Stimulated activated CD8-positive, alpha-beta memory T cell treated with anti-CD3 and anti-CD28 coated beads, Interleukin-15, amount 100 ng/mL, for 48 hours (primary cell): ENCODE data around the gene LSP1.

Source experiments
- DNase-seq, 2 donors: peaks; one replicate each; pipeline ENCODE4 v3.0.0-alpha.2; 2020; ENCODE audit warnings: low read depth in 2 of 2

LSP1 gene

DNA sequence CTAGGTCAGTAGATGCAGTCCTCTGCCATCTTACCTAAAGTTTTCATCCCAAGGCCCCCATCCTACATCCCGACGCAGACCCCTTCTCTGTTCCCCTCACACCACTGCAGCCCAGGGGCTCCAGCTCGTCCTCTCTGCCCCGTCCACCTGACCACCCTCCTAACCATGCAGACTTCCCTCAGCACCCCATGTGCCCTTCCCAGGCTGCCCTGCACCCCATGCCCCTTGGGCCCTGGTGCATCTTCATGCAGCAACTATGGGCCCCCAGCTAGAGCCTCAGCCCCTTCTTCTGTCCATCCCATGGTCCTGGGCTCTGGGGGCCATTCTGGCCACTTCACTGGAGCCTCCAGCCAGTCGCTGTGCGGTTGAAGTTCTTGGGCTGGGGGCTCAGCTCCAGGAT is 35.9 kb downstream of the LSP1 start:
- DNase-seq = no peak

DNA sequence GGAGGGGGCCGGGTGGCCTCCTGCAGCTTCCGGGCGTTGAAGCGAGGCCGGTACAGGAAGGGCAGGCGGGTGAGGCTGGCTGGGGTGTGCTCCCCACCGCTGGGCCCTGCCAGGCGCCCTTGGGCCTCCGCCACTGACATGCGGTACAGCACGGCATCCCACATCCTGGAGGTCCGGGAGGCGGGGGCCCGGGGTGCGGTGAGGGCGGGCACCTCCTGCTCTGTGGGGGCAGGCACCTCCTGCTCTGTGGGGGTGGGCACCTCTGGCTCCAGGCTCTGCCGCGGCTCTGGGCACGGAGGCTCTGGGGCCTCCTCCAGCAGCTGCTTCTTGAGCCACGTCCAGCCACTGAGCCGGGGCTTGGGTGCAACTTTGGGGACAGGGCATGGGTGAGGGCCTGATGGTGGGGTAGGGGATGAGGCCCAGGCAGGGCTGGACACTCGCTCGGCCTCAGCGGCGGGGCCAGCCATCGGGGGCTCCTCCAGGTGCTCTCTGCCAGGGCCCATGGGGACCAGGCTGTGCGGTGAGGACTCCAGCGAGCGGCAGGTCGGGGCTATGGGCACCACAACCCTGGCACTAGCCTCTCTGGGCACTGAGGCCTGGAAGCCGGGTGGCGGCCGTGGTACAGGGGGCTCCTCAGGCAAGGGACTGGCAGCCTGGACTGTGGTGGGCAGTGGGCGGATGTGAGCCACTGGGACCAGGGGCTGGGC is 36.5 kb downstream of the LSP1 start:
- peak; percentile 62 to 73 for DNase-seq

DNA sequence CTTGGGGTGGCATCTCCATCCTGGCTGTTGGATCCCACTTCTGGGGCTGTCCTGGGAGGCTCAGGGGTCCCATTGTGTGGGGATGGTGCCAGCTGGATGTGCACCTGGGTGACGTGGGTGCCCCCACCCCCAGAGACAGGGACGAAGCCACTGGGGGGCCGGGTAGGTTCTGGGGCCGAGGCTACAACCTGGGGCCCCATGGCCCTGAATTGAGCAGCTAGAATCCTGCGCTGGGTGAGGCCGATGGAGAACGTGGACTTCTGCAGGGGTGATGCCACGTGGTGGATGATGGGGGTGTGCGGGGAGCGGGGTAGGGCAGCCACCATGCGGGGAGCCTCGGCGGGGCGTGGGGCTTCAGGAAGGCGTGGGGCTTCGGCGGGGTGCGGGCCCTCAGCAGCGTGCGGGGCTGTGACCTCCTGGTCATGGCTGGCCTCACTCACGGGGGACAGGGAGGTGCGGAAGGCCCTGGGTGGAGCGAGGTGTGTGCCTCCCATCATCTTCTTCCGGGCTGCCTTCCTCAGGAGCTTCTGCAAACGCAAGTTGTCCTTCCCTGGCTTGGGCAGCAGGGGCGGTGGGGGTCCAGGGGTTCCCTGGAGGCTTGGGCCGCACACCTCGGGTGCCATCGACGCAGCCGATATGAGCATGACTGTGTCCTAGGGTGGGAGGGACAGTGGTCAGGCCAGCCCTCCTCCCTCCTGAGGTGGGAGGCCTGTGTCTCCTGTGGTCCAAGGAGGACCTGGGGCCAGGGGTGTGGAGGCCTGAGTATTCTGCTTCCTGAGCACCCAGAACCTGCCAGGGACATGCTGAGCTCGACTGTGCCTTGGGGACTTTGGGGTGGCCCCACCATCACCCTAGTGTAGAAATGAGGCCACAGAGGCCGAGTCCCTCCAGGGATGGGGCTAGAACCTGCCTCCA is 37.3 kb downstream of the LSP1 start:
- DNase-seq = no peak

DNA sequence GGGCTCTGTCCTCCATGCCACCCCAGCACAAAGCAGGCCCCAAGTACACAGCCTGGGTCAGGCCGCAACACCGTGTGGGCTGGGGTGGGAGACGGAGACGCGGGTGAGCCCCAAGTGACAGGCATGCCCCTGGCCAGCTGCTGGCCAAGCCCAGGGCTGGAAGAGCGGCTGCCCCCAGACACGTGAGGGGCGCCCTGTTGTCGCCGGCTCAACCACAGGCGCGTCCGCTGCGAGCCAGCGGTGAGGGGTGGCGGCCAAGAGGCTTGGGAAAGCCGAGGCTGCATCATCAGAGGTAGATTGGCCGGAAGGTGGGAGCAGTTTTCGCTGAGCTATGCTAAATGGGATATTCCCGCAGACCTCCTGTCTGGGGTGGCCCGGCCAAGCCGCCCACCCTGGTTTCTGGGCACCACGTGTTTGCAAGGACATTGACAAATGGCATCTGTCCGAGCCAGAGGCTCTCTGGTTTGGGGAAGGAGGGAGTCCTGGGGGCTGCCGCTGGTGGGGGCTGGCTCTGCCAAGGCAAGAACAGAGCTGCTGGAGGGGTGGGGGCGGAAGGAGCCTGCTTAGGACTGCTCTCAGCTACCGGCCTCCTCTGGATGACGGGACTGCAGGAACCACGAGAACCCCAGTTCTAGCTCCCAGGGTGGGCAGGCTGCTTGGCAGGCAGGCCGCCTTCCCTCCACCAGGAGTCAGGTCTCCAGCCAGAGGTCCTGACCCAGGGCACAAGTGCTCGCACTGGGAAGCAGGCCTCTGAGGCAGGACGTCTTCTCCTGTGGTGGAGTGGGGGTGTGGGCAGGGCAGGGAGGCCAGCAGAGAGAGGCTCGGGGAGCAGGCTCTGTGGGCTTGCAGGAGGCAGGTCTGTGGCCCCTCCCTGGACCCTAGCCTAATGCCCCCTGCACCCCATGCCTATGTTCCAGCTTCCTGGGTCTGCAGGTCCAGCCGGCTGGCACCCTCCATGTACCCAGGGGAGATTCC is 38.3 kb downstream of the LSP1 start:
- no peak for DNase-seq

DNA sequence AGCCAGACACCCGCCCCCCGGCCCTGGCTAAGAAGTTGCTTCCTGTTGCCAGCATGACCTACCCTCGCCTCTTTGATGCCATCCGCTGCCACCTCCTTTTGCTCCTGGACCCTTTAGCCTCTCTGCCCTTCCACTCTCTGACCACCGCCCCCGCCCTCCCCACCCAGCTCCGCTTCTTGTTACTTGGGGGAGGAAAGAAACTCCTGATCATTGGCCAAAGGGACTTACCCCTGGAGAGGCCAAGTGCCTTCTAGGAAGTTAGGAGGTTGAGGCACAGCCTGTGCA is 38.9 kb downstream of the LSP1 start, which contains the start of gene PRR33:
TSS of gene PRR33 (minus strand) at position 65 of the 285 bp plus-strand sequence. CDS start 1,311 bp downstream, outside the sequence.
- no peak for DNase-seq

DNA sequence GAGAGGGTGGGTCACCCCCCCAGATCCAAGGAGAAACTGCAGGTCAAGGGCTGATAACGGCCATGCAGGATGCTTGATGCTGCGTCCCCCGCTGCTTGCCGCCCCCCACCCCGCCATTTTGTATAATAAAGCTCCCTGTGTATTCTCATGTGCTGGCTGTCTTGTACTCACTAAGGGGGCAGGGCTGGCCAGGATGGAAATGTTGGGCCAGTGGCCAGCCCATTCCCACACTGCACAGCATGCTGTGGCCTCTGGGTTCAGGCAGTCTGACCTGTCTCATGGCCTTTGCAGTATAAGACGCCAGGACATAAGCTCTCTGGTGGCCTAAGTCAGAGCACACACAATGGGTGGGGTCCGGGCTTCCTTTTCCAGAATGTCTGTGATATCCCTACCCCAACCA is 39.2 kb downstream of the LSP1 start:
- no peak for DNase-seq

DNA sequence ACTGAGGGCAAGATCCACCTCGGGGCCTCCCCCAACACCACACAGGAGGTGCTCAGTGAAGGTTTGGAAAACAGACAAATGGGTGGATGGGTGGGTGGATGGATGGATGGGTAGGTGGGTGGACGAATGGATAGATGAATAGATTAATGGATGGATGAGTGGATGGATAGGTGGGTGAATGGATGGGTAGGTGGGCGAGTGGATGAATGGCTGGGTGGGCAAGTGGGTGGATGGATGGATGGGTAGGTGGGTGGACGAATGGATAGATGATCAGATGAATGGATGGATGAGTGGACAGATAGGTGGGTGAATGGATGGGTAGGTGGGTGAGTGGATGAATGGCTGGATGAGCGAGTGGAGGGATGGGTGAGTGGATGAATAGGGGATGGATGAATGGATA is 39.7 kb downstream of the LSP1 start:
- DNase-seq = no peak

DNA sequence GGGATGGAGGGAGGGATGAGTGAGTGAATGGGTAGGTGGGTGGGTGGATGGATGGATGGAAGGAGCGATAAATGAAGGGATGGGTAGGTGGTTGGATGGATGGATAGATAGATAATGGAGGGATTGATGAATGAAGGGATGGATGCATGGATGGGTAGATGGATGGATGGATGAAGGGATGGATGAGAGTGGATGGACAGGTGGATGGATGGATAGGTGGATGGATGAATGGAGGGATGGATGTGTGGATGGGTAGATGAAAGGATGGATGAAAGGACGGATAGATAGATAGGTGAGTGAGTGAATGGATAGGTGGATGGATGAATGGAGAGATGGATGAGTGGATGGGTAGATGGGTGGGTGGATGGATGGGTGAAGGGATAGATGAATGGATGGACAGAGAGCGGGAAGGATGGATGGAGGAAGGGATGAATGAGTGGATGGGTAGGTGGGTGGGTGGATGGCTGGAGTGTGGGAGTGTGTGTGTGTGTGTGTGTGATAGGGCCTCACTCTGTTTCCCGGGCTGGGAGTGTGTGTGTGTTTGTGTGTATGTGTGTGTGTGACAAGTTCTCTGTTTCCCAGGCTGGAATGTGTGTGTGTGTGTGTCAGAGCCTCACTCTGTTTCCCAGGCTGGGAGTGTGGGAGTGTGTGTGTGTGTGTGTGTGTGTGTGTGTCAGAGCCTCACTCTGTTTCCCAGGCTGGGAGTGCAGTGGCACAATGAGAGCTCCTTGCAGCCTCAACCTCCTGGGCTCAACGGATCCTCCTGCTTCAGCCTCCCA is 40.9 kb downstream of the LSP1 start:
- DNase-seq = no peak

DNA sequence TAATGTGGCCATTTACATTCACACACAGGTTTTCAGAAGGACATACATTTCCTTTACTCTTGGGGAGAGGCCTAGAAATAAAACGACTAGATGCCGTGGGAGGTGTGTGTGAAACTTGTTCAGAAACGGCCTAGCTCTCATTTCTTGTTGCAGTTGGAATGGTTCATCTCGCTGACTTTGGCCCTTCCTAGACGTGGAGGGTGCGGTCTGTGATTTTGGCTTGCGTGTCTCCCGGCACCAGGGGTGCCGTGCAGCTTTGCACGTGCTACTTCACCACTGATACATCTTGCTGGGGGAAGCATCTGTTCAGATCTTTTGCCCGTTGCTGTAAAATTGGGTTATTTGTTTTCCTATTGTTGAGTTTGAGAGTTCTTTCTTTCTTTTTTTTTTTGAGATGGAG is 41.9 kb downstream of the LSP1 start:
- DNase-seq = no peak

DNA sequence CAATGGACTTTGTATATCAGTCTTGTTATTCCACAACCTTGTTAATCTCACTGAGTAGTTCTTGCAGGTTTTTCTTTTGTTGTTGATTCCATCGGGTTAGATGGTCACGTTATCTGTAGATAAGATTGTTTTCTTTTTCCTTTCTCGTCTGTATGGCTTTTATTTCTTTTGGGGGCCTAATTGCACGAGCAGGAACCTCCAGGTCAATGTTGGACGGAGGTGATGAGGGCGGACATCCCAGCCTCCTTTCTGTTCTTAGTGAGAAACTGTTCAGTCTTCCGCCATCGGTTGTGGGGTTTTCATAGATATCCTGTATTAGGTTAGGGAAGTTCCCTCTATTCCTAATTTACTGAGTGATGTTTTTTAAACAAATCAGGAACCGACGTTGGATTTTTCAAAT is 43.6 kb downstream of the LSP1 start:
- no peak for DNase-seq

DNA sequence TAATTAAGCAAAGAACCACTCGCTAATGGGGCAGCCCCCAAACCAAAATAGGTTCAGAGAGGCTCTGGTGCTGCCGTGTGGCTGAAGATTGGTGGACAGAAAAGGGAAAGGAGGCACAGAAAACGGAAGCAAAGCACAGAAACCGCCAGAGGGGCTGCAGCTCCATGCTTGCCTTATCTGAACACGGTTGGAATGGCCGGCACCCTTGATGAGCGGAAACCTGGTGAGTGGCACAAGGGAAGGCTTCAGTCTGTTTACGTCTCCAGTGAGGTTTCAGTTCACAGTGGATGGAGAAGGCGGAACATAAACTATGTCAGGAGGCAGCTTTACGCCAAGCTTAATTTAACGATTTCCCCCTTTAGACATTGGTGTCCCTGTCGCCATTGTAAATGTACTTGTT is 44.0 kb downstream of the LSP1 start:
- DNase-seq = no peak

DNA sequence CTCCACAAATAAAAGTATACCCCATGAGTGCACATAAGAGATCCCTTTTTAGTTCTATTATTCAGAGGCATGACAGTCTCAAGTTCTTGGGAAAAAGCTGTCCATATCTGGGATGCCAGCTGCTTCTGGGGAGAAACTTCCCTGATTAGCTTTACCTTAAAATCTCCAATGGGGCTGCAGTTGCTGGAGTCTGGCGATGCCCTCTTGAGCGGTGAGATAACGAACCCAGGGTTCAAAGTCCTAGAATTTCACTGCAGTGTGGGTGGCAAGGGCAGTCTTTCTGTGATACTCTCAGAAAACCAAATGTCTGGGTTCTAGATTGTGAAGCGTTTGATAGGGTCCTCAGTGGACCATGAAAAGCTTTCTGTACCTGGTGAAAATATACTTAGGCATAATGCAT is 46.2 kb downstream of the LSP1 start:
- DNase-seq = no peak

DNA sequence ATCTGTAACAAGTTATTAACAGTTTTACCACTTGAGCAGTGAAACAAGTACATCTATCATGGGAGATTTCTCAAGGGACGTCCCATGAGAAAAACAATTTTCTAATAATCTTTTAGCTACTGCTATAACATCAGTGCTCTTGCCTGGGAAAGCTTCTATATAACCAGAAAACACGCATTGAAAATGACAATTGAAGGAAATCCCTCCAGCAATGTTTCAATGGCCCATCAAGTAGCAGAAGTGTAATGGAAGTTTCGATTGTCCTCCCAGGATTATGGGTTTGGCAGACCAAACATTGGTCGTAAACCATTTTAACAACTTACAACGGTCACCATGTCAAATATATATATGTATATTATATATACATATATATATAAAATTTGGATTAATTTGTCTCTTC is 46.8 kb downstream of the LSP1 start:
- DNase-seq = no peak

DNA sequence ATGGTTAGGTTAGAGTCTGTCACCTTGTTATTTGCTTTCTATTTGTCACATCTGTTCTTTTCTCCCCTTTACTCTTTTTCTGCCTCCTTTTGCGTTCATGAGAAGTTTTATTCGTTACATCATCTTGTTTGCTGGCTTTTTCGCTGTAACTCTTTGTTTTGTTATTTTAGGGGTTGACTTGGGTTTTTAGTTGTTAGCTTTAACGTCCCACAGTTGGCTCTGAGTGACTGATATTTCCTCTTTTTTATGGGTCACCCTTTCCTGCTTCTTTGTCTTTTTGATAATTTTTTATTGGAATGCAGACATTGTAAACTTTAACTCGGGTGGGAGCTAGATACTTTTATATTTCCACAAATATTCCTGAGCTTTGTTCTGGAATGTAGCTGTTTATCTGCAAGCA is 53.3 kb downstream of the LSP1 start:
- no peak for DNase-seq

DNA sequence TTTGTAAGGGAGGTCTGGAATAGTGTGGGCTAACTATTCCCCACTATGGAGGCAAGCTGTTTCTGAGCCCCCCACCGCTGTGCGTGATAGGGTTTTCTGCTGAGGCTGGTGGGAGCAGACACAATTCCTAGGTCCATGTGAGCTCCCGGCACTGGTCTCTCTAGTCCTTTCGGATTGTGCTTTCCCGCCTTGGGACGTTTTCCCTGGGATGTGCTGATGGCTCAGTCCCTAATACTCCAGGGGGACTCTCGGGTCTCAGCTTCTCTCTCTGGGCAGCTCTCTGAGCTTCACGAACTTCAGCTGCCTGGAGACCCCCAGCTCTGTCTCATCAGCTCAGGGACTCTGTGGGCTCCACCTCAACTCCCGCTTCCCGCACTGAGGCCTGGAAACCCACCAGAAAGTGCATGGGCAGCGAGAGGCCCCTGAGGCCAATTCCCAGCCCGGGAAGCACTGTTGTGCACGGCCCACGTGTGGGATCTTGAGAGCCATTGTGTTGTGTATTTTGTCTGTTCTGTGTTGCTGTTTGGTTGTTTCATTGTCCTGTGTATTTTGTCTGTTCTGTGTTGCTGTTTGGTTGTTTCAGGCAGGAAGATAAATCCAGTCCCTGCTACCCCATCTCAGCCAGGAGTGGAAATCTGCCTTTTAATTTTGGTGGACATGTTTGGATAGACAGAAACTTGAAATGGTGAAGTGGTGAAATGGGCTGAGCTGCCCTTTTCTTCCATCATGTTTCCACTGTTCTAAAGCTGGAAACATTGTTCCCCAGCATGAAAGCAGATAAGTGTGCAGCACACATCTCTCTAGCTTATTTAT is 53.9 kb downstream of the LSP1 start:
- DNase-seq = no peak

DNA sequence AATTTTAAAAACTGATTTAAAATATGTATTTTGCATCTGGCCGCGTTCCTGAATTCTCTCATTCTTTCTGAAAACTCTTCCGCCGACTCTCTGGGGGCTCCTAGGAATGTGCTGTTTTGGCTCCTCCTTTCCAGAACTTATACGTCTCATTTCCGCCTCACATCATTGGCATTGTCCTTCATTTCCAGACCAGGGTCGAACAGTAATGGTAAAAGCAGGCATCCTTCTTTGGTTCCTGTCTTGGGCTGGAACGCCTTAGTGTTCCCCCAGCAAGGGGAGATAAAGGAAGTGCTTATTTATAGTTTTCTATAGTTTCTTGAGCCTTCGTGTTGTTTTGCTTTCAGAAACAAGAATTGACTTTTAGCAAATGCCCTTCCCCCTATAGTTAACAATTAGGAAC is 55.7 kb downstream of the LSP1 start:
- DNase-seq = no peak

DNA sequence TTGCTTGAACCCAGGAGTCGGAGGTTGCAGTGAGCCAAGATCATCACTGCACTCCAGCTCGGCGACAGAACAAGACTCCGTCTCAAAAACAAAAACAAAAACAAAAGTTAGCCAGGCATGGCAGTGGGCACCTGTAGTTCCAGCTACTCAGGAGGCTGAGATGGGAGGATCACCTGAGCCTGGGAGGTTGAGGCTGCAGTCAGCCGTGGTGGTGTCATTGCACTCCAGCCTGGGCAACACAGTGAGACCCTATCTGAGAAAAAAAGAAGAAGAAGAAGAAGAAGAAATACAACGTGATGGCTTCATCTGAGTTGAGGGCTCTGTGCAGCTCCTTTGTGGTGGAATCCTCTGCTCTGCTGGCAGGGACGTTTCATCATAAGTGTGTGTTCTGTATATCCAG is 56.6 kb downstream of the LSP1 start:
- DNase-seq = no peak

DNA sequence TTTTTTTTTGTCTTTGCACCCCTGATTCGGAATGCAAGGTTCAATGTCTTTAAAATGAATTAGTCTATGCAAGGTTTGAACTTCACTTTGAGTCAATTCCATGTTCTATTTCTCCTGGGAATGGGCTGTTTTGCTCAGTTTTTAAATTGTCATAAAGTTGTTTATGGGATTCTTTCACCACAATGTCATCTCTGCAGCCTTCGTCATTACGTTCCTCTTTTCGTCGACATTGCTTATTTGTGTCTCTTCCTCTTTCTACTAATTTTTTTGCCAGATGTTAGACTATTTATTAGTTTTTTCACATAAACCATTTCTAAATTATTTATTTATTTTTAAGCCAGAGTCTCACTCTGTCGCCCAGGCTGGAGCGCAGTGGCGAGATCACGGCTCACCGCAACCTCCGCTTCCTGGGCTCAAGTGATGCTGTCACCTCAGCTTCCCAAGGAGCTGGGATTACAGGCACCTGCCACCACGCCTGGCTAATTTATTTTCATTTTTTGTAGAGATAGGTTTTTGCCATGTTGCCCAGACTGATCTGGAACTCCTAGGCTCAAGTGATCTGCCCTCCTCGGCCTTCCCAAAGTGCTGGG is 59.5 kb downstream of the LSP1 start:
- no peak for DNase-seq

DNA sequence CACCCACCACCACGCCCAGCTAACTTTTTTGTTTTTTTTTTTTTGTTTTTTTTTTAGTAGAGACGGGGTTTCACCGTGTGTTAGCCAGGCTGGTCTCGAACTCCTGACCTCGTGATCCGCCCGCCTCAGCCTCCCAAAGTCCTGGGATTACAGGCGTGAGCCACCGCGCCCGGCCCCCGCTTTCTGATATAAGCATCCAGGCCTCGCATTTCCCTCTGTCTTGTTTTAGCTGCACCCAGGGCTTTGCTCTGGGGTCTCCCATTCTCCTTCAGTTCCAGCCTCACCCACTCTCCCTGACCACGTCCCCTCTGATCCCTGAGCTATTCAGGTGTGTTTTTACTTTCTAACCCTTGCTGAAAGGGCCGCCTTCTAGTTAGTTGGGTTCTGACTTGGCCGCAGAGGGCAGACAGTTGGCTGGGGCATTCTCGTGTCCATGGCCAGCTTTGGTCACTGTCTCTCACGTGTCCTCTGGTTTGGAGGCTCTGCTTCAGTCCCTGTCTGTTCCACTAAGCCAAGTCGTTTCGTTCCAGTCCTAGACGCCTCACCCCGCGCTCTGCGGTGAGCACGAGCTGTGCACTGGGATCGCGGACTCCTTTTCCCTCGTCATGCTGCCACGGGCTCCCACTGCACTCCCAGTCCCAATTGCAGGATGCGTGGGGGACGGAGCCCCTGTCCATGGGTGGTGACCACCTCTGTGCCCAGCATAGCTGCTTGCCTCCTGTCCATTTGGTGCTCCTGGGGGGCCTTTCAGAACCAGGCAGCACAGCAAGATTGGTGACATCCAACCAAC is 60.6 kb downstream of the LSP1 start:
- DNase-seq = no peak
